ENCODE measurements around the gene EFCAB14.
"Not testable (repeated sequence)": the region's sequence is repeated elsewhere in the genome, so short reads cannot be mapped to it uniquely, and the experiment has no call there.

EFCAB14 gene

GRCh38 chr1:46653405-46653958 lies 65.4 kb downstream of the EFCAB14 start:
- DNase-seq (ENCODE audit: low read depth): peak; percentile 76

GRCh38 chr1:46652321-46653100 lies 66.4 kb downstream of the EFCAB14 start:
- no peak for DNase-seq (ENCODE audit: low read depth)

GRCh38 chr1:46651152-46651551 lies 67.8 kb downstream of the EFCAB14 start:
- DNase-seq (ENCODE audit: low read depth): not testable (repeated sequence)

GRCh38 chr1:46650491-46650890 lies 68.4 kb downstream of the EFCAB14 start:
- DNase-seq (ENCODE audit: low read depth): no peak

GRCh38 chr1:46649764-46650163 lies 69.2 kb downstream of the EFCAB14 start:
- no peak for DNase-seq (ENCODE audit: low read depth)

- DNase-seq (ENCODE audit: low read depth): no peak
These were observed 71.3 kb downstream of the EFCAB14 start for GRCh38 chr1:46647611-46648010.

- DNase-seq (ENCODE audit: low read depth): peak; percentile 69
These were observed 72.1 kb downstream of the EFCAB14 start for GRCh38 chr1:46646844-46647243.

GRCh38 chr1:46646331-46646730 lies 72.6 kb downstream of the EFCAB14 start:
- peak; percentile 48 for DNase-seq (ENCODE audit: low read depth)

- DNase-seq (ENCODE audit: low read depth): no peak
These were observed 73.1 kb downstream of the EFCAB14 start for GRCh38 chr1:46645815-46646214.

GRCh38 chr1:46643368-46643775 lies 75.5 kb downstream of the EFCAB14 start:
- peak; percentile 96 for DNase-seq (ENCODE audit: low read depth)

GRCh38 chr1:46642115-46642680 lies 76.7 kb downstream of the EFCAB14 start:
- DNase-seq (ENCODE audit: low read depth): no peak

GRCh38 chr1:46639547-46639946 lies 79.4 kb downstream of the EFCAB14 start:
- DNase-seq (ENCODE audit: low read depth): no peak

- DNase-seq (ENCODE audit: low read depth): no peak
These were observed 80.0 kb downstream of the EFCAB14 start for GRCh38 chr1:46638921-46639320.

- no peak for DNase-seq (ENCODE audit: low read depth)
These were observed 81.3 kb downstream of the EFCAB14 start for GRCh38 chr1:46637444-46638083.

GRCh38 chr1:46635205-46635604 lies 83.7 kb downstream of the EFCAB14 start:
- DNase-seq (ENCODE audit: low read depth): no peak

GRCh38 chr1:46630719-46631118 lies 88.2 kb downstream of the EFCAB14 start:
- no peak for DNase-seq (ENCODE audit: low read depth)

Data from amniotic epithelial cell (primary cell).